Retinal pigment epithelial cell (primary cell): ENCODE results near the gene SLC38A2.

Experiments used
- DNase-seq: peaks from one replicate; pipeline ENCODE4 v3.0.0-alpha.2; 2010; ENCODE audit warnings: low read depth
- H3K4me3 ChIP-seq: 2 replicates; pipeline ENCODE4 v1.5.1; 2011; ENCODE audit warnings: mild to moderate bottlenecking, low read length, control low read depth, moderate library complexity
- CTCF ChIP-seq: conservative IDR thresholded peaks from 2 replicates; pipeline ENCODE4 v1.5.1; 2011; ENCODE audit warnings: low read depth, low read length, control low read depth, inconsistent platforms

SLC38A2 gene

DNA sequence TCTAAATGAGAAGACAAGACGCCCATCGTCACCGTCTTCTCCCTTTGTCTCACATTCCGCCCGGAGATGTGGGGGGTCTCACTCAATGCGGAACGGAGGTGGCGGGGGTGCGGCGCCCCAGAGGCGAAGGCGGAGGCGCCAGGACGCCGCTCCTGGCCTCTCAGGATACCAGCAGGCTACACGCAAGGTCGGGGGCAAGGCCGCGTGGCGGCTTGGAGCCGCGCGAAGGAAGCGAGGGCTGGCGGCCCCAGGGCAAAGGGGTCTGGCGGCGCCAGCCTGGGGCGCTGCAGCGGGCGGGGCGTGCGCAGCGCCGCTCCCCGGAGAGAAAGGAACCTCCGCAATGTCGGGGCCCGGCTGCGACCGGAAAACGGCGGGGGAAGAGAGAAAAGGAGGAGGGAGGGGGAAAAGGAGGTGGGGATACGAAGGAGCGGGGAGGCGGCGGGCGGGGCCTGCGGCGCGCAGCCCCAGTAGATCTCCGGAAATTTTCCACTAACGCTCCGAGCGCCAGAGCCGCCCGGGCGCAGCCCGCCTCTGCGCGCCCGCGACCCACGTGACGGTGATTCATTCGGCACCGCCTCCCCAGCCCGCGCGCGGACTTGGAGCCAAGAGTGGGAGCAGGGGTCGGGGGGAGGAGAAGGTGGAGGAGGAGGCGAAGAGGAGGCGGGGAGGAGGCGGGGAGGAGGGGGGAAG, 10.5 kb upstream of the SLC38A2 start:
- peak; percentile 77 for DNase-seq
- TF ChIP-seq CTCF: no peak
- peak overlapping the region; percentile 67 for H3K4me3 ChIP-seq

GRCh38 chr12:46382408-46382963, 9.9 kb upstream of the SLC38A2 start:
- H3K4me3 ChIP-seq: peak overlapping the region; percentile 67
- DNase-seq: no peak
- TF ChIP-seq CTCF: no peak

- TF ChIP-seq CTCF: no peak
- H3K4me3 ChIP-seq: no peak overlapping the region
- DNase-seq: no peak
Measured at GRCh38 chr12:46380881-46381280, 8.3 kb upstream of the SLC38A2 start.

GRCh38 chr12:46380022-46380796, 7.6 kb upstream of the SLC38A2 start:
- no peak for TF ChIP-seq CTCF
- no peak for DNase-seq
- H3K4me3 ChIP-seq: no peak overlapping the region

DNA sequence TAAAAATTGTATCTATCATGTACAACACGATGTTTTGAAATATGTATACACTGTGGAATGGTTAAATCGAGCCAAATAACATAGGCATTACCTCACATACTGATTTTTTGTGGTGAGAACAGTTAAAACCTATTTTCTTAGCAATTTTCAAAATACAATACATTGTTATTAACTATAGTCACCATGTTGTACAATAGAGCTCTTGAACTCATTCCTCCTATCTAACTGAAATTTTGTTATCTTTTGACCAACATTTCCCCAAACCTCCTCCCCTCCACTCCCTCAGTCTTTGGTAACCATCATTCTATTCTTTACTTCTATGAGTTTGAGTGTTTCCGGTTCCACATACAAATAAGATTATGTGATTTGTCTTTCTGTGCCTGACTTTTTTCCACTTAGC, 6.8 kb upstream of the SLC38A2 start:
- H3K4me3 ChIP-seq: no peak overlapping the region
- no peak for DNase-seq
- no peak for TF ChIP-seq CTCF

GRCh38 chr12:46378530-46378929, 6.0 kb upstream of the SLC38A2 start:
- DNase-seq: no peak
- TF ChIP-seq CTCF: no peak
- no peak overlapping the region for H3K4me3 ChIP-seq
